ENCODE data around the gene JUP. TPM values are rescaled to one million over a fixed set of nuclear protein-coding genes. Genes with fewer than 3 reads are reported as not detected.

JUP gene
- total and polyA plus RNA-seq, 2 of the 13 experiments (the other 11 are each of a cell fraction or from before 2014, with no cell fraction given), result 12.1 to 20.6 TPM

GRCh38 chr17:41793784-41794539 lies 7.5 kb upstream of the JUP start (continued):
- TF ChIP-seq, protein P1, sequence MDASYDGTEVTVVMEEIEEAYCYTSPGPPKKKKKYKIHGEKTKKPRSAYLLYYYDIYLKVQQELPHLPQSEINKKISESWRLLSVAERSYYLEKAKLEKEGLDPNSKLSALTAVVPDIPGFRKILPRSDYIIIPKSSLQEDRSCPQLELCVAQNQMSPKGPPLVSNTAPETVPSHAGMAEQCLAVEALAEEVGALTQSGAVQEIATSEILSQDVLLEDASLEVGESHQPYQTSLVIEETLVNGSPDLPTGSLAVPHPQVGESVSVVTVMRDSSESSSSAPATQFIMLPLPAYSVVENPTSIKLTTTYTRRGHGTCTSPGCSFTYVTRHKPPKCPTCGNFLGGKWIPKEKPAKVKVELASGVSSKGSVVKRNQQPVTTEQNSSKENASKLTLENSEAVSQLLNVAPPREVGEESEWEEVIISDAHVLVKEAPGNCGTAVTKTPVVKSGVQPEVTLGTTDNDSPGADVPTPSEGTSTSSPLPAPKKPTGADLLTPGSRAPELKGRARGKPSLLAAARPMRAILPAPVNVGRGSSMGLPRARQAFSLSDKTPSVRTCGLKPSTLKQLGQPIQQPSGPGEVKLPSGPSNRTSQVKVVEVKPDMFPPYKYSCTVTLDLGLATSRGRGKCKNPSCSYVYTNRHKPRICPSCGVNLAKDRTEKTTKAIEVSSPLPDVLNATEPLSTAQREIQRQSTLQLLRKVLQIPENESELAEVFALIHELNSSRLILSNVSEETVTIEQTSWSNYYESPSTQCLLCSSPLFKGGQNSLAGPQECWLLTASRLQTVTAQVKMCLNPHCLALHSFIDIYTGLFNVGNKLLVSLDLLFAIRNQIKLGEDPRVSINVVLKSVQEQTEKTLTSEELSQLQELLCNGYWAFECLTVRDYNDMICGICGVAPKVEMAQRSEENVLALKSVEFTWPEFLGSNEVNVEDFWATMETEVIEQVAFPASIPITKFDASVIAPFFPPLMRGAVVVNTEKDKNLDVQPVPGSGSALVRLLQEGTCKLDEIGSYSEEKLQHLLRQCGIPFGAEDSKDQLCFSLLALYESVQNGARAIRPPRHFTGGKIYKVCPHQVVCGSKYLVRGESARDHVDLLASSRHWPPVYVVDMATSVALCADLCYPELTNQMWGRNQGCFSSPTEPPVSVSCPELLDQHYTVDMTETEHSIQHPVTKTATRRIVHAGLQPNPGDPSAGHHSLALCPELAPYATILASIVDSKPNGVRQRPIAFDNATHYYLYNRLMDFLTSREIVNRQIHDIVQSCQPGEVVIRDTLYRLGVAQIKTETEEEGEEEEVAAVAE (CRISPR knock-in tag; IDR thresholded peaks at IDR 0.05; ENCODE audit: borderline replicate concordance), result 0 out of 2 replicates have a peak, but pooled peaks have one; percentile 12
- no peak for TF ChIP-seq RNF219 (CRISPR knock-in tag; IDR thresholded peaks at IDR 0.05)
- TF ChIP-seq, protein P2, sequence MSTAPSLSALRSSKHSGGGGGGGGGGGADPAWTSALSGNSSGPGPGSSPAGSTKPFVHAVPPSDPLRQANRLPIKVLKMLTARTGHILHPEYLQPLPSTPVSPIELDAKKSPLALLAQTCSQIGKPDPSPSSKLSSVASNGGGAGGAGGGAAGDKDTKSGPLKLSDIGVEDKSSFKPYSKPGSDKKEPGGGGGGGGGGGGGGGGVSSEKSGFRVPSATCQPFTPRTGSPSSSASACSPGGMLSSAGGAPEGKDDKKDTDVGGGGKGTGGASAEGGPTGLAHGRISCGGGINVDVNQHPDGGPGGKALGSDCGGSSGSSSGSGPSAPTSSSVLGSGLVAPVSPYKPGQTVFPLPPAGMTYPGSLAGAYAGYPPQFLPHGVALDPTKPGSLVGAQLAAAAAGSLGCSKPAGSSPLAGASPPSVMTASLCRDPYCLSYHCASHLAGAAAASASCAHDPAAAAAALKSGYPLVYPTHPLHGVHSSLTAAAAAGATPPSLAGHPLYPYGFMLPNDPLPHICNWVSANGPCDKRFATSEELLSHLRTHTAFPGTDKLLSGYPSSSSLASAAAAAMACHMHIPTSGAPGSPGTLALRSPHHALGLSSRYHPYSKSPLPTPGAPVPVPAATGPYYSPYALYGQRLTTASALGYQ (CRISPR knock-in tag; IDR thresholded peaks at IDR 0.05), result no peak
- no peak for TF ChIP-seq TP53 (CRISPR knock-in tag; conservative IDR thresholded peaks at IDR 0.05)
- no peak for TF ChIP-seq ZBTB42 (CRISPR knock-in tag; IDR thresholded peaks at IDR 0.05)
- TF ChIP-seq RFX3 (CRISPR knock-in tag; IDR thresholded peaks at IDR 0.05), result no peak
- TF ChIP-seq ZNF557 (CRISPR knock-in tag; IDR thresholded peaks at IDR 0.05), result no peak
- TF ChIP-seq, protein P3, sequence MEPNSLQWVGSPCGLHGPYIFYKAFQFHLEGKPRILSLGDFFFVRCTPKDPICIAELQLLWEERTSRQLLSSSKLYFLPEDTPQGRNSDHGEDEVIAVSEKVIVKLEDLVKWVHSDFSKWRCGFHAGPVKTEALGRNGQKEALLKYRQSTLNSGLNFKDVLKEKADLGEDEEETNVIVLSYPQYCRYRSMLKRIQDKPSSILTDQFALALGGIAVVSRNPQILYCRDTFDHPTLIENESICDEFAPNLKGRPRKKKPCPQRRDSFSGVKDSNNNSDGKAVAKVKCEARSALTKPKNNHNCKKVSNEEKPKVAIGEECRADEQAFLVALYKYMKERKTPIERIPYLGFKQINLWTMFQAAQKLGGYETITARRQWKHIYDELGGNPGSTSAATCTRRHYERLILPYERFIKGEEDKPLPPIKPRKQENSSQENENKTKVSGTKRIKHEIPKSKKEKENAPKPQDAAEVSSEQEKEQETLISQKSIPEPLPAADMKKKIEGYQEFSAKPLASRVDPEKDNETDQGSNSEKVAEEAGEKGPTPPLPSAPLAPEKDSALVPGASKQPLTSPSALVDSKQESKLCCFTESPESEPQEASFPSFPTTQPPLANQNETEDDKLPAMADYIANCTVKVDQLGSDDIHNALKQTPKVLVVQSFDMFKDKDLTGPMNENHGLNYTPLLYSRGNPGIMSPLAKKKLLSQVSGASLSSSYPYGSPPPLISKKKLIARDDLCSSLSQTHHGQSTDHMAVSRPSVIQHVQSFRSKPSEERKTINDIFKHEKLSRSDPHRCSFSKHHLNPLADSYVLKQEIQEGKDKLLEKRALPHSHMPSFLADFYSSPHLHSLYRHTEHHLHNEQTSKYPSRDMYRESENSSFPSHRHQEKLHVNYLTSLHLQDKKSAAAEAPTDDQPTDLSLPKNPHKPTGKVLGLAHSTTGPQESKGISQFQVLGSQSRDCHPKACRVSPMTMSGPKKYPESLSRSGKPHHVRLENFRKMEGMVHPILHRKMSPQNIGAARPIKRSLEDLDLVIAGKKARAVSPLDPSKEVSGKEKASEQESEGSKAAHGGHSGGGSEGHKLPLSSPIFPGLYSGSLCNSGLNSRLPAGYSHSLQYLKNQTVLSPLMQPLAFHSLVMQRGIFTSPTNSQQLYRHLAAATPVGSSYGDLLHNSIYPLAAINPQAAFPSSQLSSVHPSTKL (CRISPR knock-in tag; IDR thresholded peaks at IDR 0.05), result peak; percentile 69
- TF ChIP-seq SOX6 (IDR thresholded peaks at IDR 0.05), result no peak
- peak; percentile 46; the same call in 1 of the 2 replicates for TF ChIP-seq SOX6 (CRISPR knock-in tag; IDR thresholded peaks at IDR 0.05)
- TF ChIP-seq ZSCAN20 (CRISPR knock-in tag; IDR thresholded peaks at IDR 0.05; ENCODE audit: borderline replicate concordance), result no peak
- TF ChIP-seq, protein P4, sequence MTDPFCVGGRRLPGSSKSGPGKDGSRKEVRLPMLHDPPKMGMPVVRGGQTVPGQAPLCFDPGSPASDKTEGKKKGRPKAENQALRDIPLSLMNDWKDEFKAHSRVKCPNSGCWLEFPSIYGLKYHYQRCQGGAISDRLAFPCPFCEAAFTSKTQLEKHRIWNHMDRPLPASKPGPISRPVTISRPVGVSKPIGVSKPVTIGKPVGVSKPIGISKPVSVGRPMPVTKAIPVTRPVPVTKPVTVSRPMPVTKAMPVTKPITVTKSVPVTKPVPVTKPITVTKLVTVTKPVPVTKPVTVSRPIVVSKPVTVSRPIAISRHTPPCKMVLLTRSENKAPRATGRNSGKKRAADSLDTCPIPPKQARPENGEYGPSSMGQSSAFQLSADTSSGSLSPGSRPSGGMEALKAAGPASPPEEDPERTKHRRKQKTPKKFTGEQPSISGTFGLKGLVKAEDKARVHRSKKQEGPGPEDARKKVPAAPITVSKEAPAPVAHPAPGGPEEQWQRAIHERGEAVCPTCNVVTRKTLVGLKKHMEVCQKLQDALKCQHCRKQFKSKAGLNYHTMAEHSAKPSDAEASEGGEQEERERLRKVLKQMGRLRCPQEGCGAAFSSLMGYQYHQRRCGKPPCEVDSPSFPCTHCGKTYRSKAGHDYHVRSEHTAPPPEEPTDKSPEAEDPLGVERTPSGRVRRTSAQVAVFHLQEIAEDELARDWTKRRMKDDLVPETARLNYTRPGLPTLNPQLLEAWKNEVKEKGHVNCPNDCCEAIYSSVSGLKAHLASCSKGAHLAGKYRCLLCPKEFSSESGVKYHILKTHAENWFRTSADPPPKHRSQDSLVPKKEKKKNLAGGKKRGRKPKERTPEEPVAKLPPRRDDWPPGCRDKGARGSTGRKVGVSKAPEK (CRISPR knock-in tag; IDR thresholded peaks at IDR 0.05; ENCODE audit: borderline replicate concordance), result no peak
- TF ChIP-seq KLF6 (CRISPR knock-in tag; IDR thresholded peaks at IDR 0.05), result no peak
